Parathyroid adenoma (tissue), 2 donors: Measurements from ENCODE around the gene CTBP1.

Experiments used
- H2AFZ ChIP-seq: fragments of 300-600 bp; sonication (generic); one replicate; pipeline ENCODE4 v1.7.0; 2017; ENCODE audit warnings: antibody characterized with exemption, mild to moderate bottlenecking
- H3K27ac ChIP-seq: fragments of 300-600 bp; sonication (generic); one replicate; pipeline ENCODE4 v1.7.0; 2017
- H3K27me3 ChIP-seq: fragments of 300-600 bp; sonication (generic); one replicate; pipeline ENCODE4 v1.7.0; 2017; ENCODE audit warnings: low read length; ENCODE audit not compliant: control insufficient read depth, insufficient read depth
- H3K36me3 ChIP-seq: fragments of 300-600 bp; sonication (generic); one replicate; pipeline ENCODE4 v1.7.0; 2017; ENCODE audit warnings: low read length; ENCODE audit not compliant: control insufficient read depth, insufficient read depth
- H3K4me1 ChIP-seq: fragments of 300-600 bp; sonication (generic); one replicate; pipeline ENCODE4 v1.7.0; 2017; ENCODE audit warnings: control low read depth
- H3K4me2 ChIP-seq: fragments of 300-600 bp; sonication (generic); one replicate; pipeline ENCODE4 v1.7.0; 2017; ENCODE audit warnings: low read length
- H3K4me3 ChIP-seq: fragments of 300-600 bp; sonication (generic); one replicate; pipeline ENCODE4 v1.7.0; 2017; ENCODE audit warnings: low read depth, low read length
- H3K79me2 ChIP-seq: fragments of 300-600 bp; sonication (generic); one replicate; pipeline ENCODE4 v1.7.0; 2017; ENCODE audit warnings: control low read depth
- H3K9ac ChIP-seq: fragments of 300-600 bp; sonication (generic); one replicate; pipeline ENCODE4 v1.7.0; 2017; ENCODE audit warnings: mild to moderate bottlenecking
- H3K9me3 ChIP-seq: fragments of 300-600 bp; sonication (generic); one replicate; pipeline ENCODE4 v1.7.0; 2017; ENCODE audit warnings: low read length; ENCODE audit not compliant: control insufficient read depth
- TF ChIP-seq, protein P1 (sequence below): fragments of 300-600 bp; sonication (generic); IDR thresholded peaks from one replicate; pipeline ENCODE4 v1.7.0; 2017; ENCODE audit warnings: antibody characterized with exemption, mild to moderate bottlenecking
- donor health status: primary hyperparathyroidism.

The CTBP1 gene

DNA sequence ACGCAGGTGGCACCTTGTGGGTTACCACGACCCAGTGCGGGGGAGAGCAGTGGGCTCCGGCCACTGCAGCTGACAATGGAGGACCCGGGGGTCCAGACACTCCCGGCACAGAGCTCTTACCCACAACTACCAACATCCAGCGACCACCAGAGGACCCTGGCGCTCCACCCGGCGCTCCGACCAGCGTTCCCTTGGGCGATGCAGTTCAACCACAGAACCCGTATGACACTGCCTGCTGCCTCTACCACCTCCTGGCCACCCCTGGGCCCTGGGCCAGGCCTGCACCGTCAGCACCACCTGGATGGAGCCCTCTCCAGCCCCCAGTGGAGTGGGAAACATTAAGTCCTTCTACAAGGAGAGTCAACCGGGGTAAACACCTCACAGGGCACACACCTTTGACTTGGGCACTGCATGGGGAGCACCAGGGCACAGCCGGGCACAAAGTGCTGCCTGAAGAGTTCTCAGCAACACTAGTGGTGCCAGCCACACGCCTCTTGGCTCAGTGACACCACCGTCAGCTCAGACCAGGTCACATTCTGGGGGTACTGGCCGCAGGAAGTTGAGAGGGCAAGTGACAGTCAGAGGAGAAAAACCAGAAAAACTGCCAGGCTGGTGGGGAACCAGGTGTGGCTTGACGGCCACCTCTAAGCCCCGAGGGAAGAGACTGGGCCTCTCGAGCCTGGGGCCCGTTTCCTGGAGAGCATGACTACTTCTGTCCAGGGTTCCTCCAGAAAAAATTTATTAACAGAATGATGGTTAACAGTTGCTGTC lies 2.6 kb downstream of the CTBP1 start:
- Histone ChIP-seq H3K4me1 (peaks cover 3% of the 10 kb centered on the region), H2AFZ (no peak overlapping the region), H3K36me3 (no peaks in the 10 kb centered on the region), H3K79me2 (peaks cover 55% of the 10 kb centered on the region), H3K9me3 (no peaks in the 10 kb centered on the region), H3K9ac (no peak overlapping the region), H3K4me3 (no peak overlapping the region), H3K4me2 (peak overlapping the region; percentile 8), H3K27ac (no peak overlapping the region), H3K27me3 (no peaks in the 10 kb centered on the region)
- TF ChIP-seq, protein P1, sequence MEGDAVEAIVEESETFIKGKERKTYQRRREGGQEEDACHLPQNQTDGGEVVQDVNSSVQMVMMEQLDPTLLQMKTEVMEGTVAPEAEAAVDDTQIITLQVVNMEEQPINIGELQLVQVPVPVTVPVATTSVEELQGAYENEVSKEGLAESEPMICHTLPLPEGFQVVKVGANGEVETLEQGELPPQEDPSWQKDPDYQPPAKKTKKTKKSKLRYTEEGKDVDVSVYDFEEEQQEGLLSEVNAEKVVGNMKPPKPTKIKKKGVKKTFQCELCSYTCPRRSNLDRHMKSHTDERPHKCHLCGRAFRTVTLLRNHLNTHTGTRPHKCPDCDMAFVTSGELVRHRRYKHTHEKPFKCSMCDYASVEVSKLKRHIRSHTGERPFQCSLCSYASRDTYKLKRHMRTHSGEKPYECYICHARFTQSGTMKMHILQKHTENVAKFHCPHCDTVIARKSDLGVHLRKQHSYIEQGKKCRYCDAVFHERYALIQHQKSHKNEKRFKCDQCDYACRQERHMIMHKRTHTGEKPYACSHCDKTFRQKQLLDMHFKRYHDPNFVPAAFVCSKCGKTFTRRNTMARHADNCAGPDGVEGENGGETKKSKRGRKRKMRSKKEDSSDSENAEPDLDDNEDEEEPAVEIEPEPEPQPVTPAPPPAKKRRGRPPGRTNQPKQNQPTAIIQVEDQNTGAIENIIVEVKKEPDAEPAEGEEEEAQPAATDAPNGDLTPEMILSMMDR, result no peak

DNA sequence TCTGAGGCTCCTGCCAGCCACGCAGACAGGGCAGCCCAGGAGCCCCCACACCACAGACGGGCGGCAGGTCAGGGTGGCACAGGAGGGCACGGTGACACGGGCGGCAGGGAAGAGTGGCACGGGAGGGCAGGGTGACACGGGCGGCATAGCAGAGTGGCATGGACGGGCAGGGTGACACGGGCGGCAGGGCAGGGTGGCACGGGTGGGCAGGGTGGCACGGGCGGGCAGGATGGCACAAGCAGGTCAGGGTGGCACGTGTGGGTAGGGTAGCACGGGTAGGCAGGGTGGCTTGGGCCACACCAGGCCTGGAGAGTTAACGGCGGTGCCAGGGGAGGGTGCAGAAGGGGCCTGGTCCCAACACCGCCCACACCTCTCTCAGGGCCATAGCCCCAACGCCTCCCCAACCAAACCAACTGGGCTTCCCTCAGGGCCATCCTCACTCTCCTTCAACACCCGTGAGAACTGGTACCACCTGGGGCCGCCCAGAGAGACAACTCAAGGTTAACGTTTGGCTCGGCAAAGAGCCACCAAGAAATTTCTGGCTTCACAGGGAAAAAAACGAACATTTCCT lies 3.4 kb downstream of the CTBP1 start:
- H3K36me3 ChIP-seq, result no peaks in the 10 kb centered on the region
- TF ChIP-seq, protein P1, result no peak
- peaks cover 61% of the 10 kb centered on the region for H3K79me2 ChIP-seq
- no peak overlapping the region for H3K4me2 ChIP-seq
- no peak overlapping the region for H3K4me3 ChIP-seq
- no peak overlapping the region for H3K9ac ChIP-seq
- H3K9me3 ChIP-seq, result no peaks in the 10 kb centered on the region
- no peak overlapping the region for H3K27ac ChIP-seq
- H2AFZ ChIP-seq, result no peak overlapping the region
- H3K27me3 ChIP-seq, result no peaks in the 10 kb centered on the region
- H3K4me1 ChIP-seq, result peaks cover 3% of the 10 kb centered on the region

DNA sequence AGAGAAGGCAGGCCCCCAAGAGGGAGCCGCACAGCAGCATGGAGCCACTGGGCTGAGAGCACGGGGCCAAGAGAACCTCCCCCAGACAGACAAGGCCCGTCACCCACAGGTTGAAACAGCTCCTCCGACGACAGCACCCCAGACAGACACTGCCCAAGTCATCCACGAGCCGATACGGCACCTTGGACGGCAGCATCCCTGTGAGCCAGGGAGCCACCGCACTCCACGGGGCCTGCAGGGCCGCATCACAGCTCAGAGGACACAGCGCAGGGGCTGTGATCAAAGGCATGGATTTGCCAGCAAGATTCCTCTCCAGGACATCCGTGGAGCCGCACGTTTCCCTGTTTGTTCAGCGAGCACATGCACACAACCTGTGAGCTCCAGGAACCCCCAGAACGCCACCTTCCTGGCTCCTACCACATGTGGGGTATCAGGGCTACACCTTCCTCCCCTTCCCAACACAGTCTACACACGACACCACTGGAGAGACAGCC lies 3.9 kb downstream of the CTBP1 start:
- no peak overlapping the region for H3K27ac ChIP-seq
- no peak overlapping the region for H3K4me3 ChIP-seq
- H3K27me3 ChIP-seq, result no peaks in the 10 kb centered on the region
- no peaks in the 10 kb centered on the region for H3K36me3 ChIP-seq
- no peak overlapping the region for H3K9ac ChIP-seq
- no peak overlapping the region for H2AFZ ChIP-seq
- H3K9me3 ChIP-seq, result no peaks in the 10 kb centered on the region
- peaks cover 3% of the 10 kb centered on the region for H3K4me1 ChIP-seq
- H3K4me2 ChIP-seq, result no peak overlapping the region
- H3K79me2 ChIP-seq, result peaks cover 61% of the 10 kb centered on the region
- TF ChIP-seq, protein P1, result no peak

DNA sequence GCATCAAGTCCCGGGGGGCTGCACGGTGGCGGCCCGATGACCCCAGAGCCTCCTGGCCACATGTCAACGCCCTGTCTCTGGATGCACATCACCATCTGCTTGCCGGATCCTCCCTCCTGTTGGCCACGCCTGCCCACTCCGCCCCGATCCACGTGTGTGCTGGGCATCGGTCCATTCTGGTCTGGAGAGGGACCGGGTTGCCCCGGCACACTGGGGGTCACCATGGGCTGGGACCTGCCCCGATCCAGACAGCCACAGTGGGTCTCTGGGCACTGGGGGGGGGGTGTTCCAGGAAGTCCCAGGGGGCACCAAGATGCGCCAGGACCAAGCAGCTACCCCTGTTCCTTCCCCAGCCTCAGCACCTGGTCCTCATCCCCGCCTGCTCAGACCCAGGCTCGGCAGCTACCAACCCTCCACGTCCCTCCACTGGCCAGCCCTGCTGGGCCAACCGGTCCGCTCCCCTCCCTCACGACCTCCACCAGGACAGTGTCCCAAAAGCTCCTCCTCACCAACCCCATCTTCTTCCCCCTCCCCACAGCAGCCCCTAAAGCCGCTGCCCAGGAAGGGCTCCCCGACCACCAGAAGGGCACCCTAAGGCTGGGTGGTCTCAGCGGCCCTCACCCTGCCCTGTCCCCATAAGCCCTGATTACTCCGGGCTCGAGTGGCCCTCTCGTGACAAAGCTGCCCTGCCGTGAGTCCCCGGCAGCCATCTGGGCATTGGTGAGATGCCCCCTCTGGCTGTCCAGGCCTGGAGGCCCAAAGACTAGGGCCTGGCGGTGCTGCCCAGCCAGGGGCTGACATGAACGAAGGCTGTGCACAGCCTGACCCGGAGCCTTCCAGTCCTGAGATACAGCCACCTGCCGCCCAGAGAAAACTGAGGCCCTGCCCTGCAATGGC lies 4.6 kb downstream of the CTBP1 start:
- H3K27ac ChIP-seq, result no peak overlapping the region
- H3K9ac ChIP-seq, result no peak overlapping the region

More for the DNA sequence above, 4.6 kb downstream of the CTBP1 start:
- H3K36me3 ChIP-seq, result no peaks in the 10 kb centered on the region
- H3K27me3 ChIP-seq, result no peaks in the 10 kb centered on the region
- H3K4me1 ChIP-seq, result peaks cover 3% of the 10 kb centered on the region
- no peaks in the 10 kb centered on the region for H3K9me3 ChIP-seq
- H2AFZ ChIP-seq, result no peak overlapping the region
- TF ChIP-seq, protein P1, result no peak
- H3K4me3 ChIP-seq, result no peak overlapping the region
- peaks cover 68% of the 10 kb centered on the region for H3K79me2 ChIP-seq
- no peak overlapping the region for H3K4me2 ChIP-seq
